Caco-2 (cell line): ENCODE measurements around the gene RBFOX1. TPM values are rescaled to one million over a fixed set of nuclear protein-coding genes. Genes with fewer than 3 reads are reported as not detected.

Experiments used
- BruUV-seq: library from RNA; stranded (reverse); fragments of 400-500 nt; replicated peaks from 2 replicates; lab custom pipeline; 2021; lab: Mats Ljungman, UMichigan
- CTCF ChIA-PET: fragments of 300-600 bp; sonication (Branson Sonifier 250); formaldehyde crosslinking; loops from one replicate; lab custom pipeline; 2022; ENCODE audit warnings: antibody characterized with exemption; lab: Charles Lee
- POLR2A ChIA-PET: fragments of 300-600 bp; sonication (Branson Sonifier 250); formaldehyde crosslinking; loops from one replicate; lab custom pipeline; 2022; ENCODE audit warnings: antibody characterized with exemption; lab: Charles Lee
- DNase-seq, 2 experiments: peaks; one replicate each; pipeline versions ENCODE4 v3.0.0 to v3.0.0-alpha.2; 2020 to 2022
- H3K27me3 ChIP-seq: replicated peaks from 2 replicates; pipeline ENCODE4 v1.6.0; 2011; ENCODE audit warnings: low read length; ENCODE audit not compliant: control insufficient read depth, insufficient read depth
- H3K36me3 ChIP-seq: 2 replicates; pipeline ENCODE4 v1.5.1; 2011; ENCODE audit warnings: low read length; ENCODE audit not compliant: control insufficient read depth, insufficient read depth
- H3K4me1 ChIP-seq: fragments of 250-450 bp; sonication (Bioruptor Pico); 2 replicates; pipeline ENCODE4 v1.5.1; 2020; ENCODE audit warnings: mild to moderate bottlenecking
- H3K4me3 ChIP-seq: 2 replicates; pipeline ENCODE4 v1.5.1; 2011; ENCODE audit warnings: low read depth, mild to moderate bottlenecking, control low read depth, low read length
- H3K9me3 ChIP-seq: fragments of 250-450 bp; sonication (Bioruptor Pico); 2 replicates; pipeline ENCODE4 v1.5.1; 2020; ENCODE audit warnings: mild to moderate bottlenecking, moderate library complexity
- H3K27ac Mint-ChIP-seq: one replicate; pipeline ENCODE4 v1.8.0; 2022; ENCODE audit warnings: mixed read lengths; ENCODE audit not compliant: unreplicated experiment
- H3K27me3 Mint-ChIP-seq: one replicate; pipeline ENCODE4 v1.8.0; 2022; ENCODE audit warnings: mixed read lengths; ENCODE audit not compliant: insufficient read depth, unreplicated experiment
- H3K36me3 Mint-ChIP-seq: one replicate; pipeline ENCODE4 v1.8.0; 2022; ENCODE audit warnings: mild to moderate bottlenecking, mixed read lengths; ENCODE audit not compliant: insufficient read depth, unreplicated experiment
- H3K4me1 Mint-ChIP-seq: one replicate; pipeline ENCODE4 v1.8.0; 2022; ENCODE audit warnings: low read depth, mixed read lengths; ENCODE audit not compliant: unreplicated experiment
- H3K4me3 Mint-ChIP-seq: one replicate; pipeline ENCODE4 v1.8.0; 2022; ENCODE audit warnings: mild to moderate bottlenecking, moderate library complexity, mixed read lengths; ENCODE audit not compliant: unreplicated experiment
- H3K9me3 Mint-ChIP-seq: one replicate; pipeline ENCODE4 v1.8.0; 2022; ENCODE audit warnings: mixed read lengths; ENCODE audit not compliant: unreplicated experiment
- CTCF ChIP-seq, 2 experiments: fragments of 200-600 bp in 1 of 2; IDR thresholded peaks; 1 replicate in 1 of 2; 2 replicates in 1 of 2; pipeline versions ENCODE4 v1.5.1 to v1.8.0; 2011 to 2022; ENCODE audit warnings: antibody characterized with exemption in 1 of 2, control low read depth in 1 of 2, inconsistent platforms in 1 of 2, low read depth in 1 of 2, low read length in 1 of 2, mild to moderate bottlenecking in 1 of 2, moderate library complexity in 1 of 2; ENCODE audit not compliant: insufficient read depth in 1 of 2, severe bottlenecking in 1 of 2, unreplicated experiment in 1 of 2
- intact Hi-C: fragments of 100-400 bp; cut with micrococcal nuclease; formaldehyde crosslinking; loops from one replicate; pipeline ENCODE4 v1.10.0; 2022; ENCODE audit not compliant: unreplicated experiment
- total RNA-seq: library from RNA; stranded (reverse); gene quantifications from 2 replicates; pipeline ENCODE4 v1.2.3, GENCODE V29; 2022

The RBFOX1 gene
- total RNA-seq, 1 experiment from 2014 or later = 0.91 TPM

GRCh38 chr16:7303052-7303610, 29.5 kb upstream of the RBFOX1 start:
- H3K27me3 ChIP-seq = no peaks in the 10 kb centered on the region
- Mint-ChIP-seq H3K4me3 (no peak overlapping the region), H3K36me3 (no peaks in the 10 kb centered on the region), H3K27me3 (peaks cover 22% of the 10 kb centered on the region), H3K9me3 (no peaks in the 10 kb centered on the region), H3K27ac (no peak overlapping the region), H3K4me1 (no peaks in the 10 kb centered on the region)
- TF ChIP-seq CTCF (IDR thresholded peaks at IDR 0.05; ENCODE audit: insufficient read depth in 1 of 2, low read depth in 1 of 2, low read length in 1 of 2, severe bottlenecking in 1 of 2, unreplicated experiment in 1 of 2) = no peak
- intact Hi-C loops = no loop called here
- no TSS peak for BruUV-seq
- H3K4me1 ChIP-seq = no peaks in the 10 kb centered on the region
- no peak overlapping the region for H3K4me3 ChIP-seq
- ChIA-PET CTCF (no interaction called here), POLR2A (no interaction called here)
- no peaks in the 10 kb centered on the region for H3K36me3 ChIP-seq
- no peak for DNase-seq
- H3K9me3 ChIP-seq = no peaks in the 10 kb centered on the region

- peaks cover 22% of the 10 kb centered on the region for H3K27me3 Mint-ChIP-seq
- intact Hi-C loops = no loop called here
Measured at GRCh38 chr16:7303660-7304200, 28.9 kb upstream of the RBFOX1 start.

GRCh38 chr16:7304279-7304678, 28.4 kb upstream of the RBFOX1 start:
- Mint-ChIP-seq H3K9me3 (no peaks in the 10 kb centered on the region), H3K27me3 (peaks cover 22% of the 10 kb centered on the region), H3K4me3 (no peak overlapping the region), H3K36me3 (no peaks in the 10 kb centered on the region), H3K27ac (no peak overlapping the region), H3K4me1 (no peaks in the 10 kb centered on the region)
- Histone ChIP-seq H3K27me3 (no peaks in the 10 kb centered on the region), H3K4me1 (no peaks in the 10 kb centered on the region), H3K36me3 (no peaks in the 10 kb centered on the region), H3K4me3 (no peak overlapping the region), H3K9me3 (no peaks in the 10 kb centered on the region)
- TF ChIP-seq CTCF (IDR thresholded peaks at IDR 0.05; ENCODE audit: insufficient read depth in 1 of 2, low read depth in 1 of 2, low read length in 1 of 2, severe bottlenecking in 1 of 2, unreplicated experiment in 1 of 2) = no peak
- DNase-seq = no peak
- ChIA-PET POLR2A (no interaction called here), CTCF (no interaction called here)
- intact Hi-C loops = no loop called here
- BruUV-seq = no TSS peak

More at GRCh38 chr16:7303660-7304200, 28.9 kb upstream of the RBFOX1 start:
- ChIA-PET CTCF (no interaction called here), POLR2A (no interaction called here)
- H3K36me3 Mint-ChIP-seq = no peaks in the 10 kb centered on the region
- no peak overlapping the region for H3K4me3 Mint-ChIP-seq
- H3K4me3 ChIP-seq = no peak overlapping the region
- H3K9me3 Mint-ChIP-seq = no peaks in the 10 kb centered on the region
- no TSS peak for BruUV-seq
- no peaks in the 10 kb centered on the region for H3K9me3 ChIP-seq
- DNase-seq = no peak
- H3K4me1 ChIP-seq = no peaks in the 10 kb centered on the region
- no peak for TF ChIP-seq CTCF (IDR thresholded peaks at IDR 0.05; ENCODE audit: insufficient read depth in 1 of 2, low read depth in 1 of 2, low read length in 1 of 2, severe bottlenecking in 1 of 2, unreplicated experiment in 1 of 2)
- no peak overlapping the region for H3K27ac Mint-ChIP-seq
- H3K4me1 Mint-ChIP-seq = no peaks in the 10 kb centered on the region
- H3K36me3 ChIP-seq = no peaks in the 10 kb centered on the region
- H3K27me3 ChIP-seq = no peaks in the 10 kb centered on the region
